HL-60/S4 treated with phorbol 12-myristate 13-acetate at 8.2 ng/mL for 4 days and 3 days (cell line): Measurements from ENCODE around the gene LUZP1.

Source experiments
- in situ Hi-C: fragments of 300-500 bp; cut with MboI; formaldehyde crosslinking; loops from 2 replicates; pipeline ENCODE4 v1.15.0; 2022; ENCODE audit warnings: low sequenced_read_pairs

LUZP1 gene

DNA sequence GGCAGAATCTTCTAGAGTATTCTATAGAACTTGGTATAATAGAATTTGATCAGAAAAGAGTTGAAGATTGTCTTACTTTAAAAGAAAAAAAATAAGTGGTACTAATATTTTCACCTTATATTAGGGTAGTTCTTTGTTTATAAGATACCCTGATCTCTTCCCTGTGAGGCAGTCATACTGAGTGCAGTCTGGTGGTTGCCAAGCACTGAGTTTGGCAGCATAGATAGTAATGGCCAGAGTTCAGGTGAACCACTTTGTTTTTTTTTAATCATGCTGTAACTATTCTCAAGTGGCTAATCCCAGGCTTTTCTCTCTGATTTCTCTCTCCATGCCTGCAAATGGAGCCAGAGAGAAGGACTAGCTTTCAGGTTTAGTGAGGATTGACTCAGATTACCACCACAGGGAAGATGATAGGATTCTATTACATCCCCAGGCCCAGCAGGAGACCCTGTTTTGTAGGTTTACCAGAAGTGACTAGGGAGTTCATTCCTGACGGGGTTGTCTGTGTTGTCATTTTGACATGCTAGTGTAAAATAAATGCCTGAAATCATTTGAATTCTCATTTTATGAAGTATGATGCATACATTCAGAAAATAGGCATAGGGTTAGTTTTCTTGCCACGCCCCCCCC is 132.7 kb downstream of the LUZP1 start:
- in situ Hi-C loops, result no loop called here
